ENCODE results near the gene DENND5A.
"Not testable (repeated sequence)": the region's sequence is repeated elsewhere in the genome, so short reads cannot be mapped to it uniquely, and the experiment has no call there.

Gene DENND5A

DNA sequence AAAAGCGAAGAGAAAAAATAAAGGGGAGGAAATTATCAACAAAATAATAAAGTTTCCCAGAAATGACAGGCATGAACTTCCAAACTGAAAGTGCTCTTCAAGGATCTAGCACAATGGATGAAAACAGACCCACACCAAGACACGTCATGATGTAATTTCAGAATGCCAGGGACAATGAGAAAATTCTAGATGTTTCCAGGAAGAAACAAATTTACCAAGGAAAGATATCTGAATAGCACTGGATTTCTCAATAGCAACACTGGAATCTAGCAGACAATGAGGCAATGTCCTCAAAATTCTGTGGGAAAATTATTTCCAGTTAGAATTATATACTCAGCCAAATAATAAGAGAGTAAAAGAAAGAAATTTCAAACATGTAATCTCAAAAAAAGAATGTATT lies 46.0 kb downstream of the DENND5A start:
- no peak for DNase-seq (ENCODE audit: extremely low spot score)
- ChIA-PET POLR2A (no interaction called here), CTCF (interaction anchor here (0.6 kb wide), 1 partner anchor 923 kb away, joined by 3 read pairs; no protein-coding TSS in a partner anchor)
- TF ChIP-seq, protein P1, sequence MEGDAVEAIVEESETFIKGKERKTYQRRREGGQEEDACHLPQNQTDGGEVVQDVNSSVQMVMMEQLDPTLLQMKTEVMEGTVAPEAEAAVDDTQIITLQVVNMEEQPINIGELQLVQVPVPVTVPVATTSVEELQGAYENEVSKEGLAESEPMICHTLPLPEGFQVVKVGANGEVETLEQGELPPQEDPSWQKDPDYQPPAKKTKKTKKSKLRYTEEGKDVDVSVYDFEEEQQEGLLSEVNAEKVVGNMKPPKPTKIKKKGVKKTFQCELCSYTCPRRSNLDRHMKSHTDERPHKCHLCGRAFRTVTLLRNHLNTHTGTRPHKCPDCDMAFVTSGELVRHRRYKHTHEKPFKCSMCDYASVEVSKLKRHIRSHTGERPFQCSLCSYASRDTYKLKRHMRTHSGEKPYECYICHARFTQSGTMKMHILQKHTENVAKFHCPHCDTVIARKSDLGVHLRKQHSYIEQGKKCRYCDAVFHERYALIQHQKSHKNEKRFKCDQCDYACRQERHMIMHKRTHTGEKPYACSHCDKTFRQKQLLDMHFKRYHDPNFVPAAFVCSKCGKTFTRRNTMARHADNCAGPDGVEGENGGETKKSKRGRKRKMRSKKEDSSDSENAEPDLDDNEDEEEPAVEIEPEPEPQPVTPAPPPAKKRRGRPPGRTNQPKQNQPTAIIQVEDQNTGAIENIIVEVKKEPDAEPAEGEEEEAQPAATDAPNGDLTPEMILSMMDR (IDR thresholded peaks at IDR 0.05; ENCODE audit: control extremely low read depth, extremely low read depth, low read depth, missing control alignments), result no peak

DNA sequence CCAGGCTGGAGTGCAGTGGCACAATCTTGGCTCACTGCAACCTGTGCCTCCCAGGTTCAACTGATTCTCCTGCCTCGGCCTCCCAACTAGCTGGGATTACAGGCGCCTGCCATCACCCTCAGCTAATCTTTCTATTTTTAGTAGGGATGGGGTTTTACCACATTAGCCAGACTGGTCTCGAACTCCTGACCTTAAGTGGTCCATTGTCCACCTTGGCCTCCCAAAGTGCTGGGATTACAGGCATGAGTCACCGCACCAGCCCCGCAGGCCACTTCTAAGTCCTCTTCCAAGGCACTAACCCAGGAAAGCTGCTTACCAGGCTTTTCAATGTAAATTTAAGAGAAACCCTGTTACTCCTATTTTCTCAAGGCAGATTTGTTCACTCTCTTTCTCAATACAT lies 50.4 kb downstream of the DENND5A start:
- CTCF ChIA-PET, result interaction anchor here (1.5 to 2.0 kb wide), 2 partner anchors 10 to 19 kb away, joined by 4 to 6 read pairs; no protein-coding TSS in a partner anchor
- no peak for DNase-seq (ENCODE audit: extremely low spot score)

DNA sequence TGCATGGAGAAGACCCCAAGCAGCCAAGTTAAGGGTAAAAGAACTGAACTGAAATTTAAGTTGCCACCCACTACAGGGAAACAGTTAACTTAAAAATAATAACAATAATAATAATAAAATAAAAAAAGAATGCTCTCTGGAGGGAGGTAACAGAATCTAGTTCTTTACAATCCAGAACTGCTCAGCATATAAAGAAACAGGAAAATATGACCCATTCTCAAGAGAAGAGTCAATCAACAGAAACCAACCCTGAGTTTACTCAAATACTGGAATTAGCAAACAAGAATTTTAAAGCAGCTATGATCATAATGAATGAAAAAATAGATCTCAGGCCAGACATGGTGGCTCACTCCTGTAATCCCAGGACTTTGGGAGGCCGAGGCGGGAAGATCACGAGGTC lies 53.8 kb downstream of the DENND5A start:
- TF ChIP-seq, protein P1 (IDR thresholded peaks at IDR 0.05; ENCODE audit: control extremely low read depth, extremely low read depth, low read depth, missing control alignments), result no peak
- CTCF ChIA-PET, result interaction anchor here (1.2 to 2.1 kb wide), 2 partner anchors 11 to 14 kb away, joined by 3 to 6 read pairs; no protein-coding TSS in a partner anchor
- POLR2A ChIA-PET, result no interaction called here
- no peak for DNase-seq (ENCODE audit: extremely low spot score)

More for the DNA sequence above, 50.4 kb downstream of the DENND5A start:
- POLR2A ChIA-PET, result interaction anchor here (0.6 kb wide), 1 partner anchor 150 kb away, joined by 5 read pairs; no protein-coding TSS in a partner anchor
- TF ChIP-seq, protein P1 (IDR thresholded peaks at IDR 0.05; ENCODE audit: control extremely low read depth, extremely low read depth, low read depth, missing control alignments), result no peak

DNA sequence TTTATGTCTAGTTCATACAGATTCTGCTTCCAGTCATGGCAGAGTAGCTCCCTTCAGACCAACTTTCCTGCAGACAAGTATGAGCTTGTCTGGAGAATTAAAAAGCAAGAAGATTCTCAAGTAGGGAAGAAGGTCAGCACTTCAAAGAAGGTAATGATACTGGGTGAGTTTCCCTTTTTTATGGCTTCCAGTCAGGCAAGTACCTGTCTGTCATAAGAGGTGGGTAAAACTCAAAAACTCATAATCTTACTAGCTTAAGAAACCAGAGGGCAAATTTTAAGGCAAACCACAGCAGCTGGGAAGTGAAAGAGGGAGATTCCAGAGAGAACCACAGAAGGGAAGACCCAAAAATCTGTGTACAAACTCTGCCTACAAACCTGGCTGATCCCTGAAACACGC lies 54.2 kb downstream of the DENND5A start:
- POLR2A ChIA-PET, result no interaction called here
- TF ChIP-seq, protein P1 (IDR thresholded peaks at IDR 0.05; ENCODE audit: control extremely low read depth, extremely low read depth, low read depth, missing control alignments), result no peak
- CTCF ChIA-PET, result interaction anchor here (1.3 to 2.5 kb wide), 3 partner anchors 11 to 13 kb away, joined by 3 to 6 read pairs (median 5); no protein-coding TSS in a partner anchor
- no peak for DNase-seq (ENCODE audit: extremely low spot score)

DNA sequence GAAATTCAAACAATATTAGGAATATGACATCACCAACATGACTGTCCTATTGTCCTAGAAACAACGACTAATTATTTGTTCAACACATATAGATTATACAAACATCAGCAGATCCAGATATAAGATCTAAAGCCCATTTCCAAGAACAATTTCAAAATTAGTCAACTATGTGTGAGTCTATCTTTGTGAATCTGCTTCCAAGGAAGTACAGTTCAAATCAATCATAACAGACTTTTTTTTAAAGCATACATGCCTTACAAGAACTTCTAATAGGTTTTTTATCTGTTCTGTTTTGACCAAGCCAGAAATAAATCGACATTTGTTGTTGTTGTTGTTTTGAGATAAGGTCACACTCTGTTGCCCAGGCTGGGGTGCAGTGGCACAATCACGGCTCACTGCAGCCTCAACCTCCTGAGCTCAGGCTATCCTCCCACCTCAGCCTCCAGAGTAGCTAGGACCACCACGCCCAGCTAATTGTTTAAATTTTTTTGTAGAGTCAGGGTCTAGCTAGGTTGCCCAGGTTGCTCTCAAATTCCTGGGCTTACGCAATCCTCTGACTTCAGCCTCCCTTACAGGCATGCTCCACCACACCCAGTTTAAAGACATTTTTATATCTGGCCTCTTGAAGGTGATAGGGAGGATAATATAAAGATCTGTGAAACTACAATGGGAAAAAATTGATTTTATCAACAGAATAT lies 54.8 kb downstream of the DENND5A start:
- no peak for DNase-seq (ENCODE audit: extremely low spot score)
- TF ChIP-seq, protein P1 (IDR thresholded peaks at IDR 0.05; ENCODE audit: control extremely low read depth, extremely low read depth, low read depth, missing control alignments), result no peak
- ChIA-PET POLR2A (no interaction called here), CTCF (interaction anchor here (1.3 to 2.5 kb wide), 5 partner anchors 10 to 195 kb away, joined by 3 to 6 read pairs (median 5); no protein-coding TSS in a partner anchor)

DNA sequence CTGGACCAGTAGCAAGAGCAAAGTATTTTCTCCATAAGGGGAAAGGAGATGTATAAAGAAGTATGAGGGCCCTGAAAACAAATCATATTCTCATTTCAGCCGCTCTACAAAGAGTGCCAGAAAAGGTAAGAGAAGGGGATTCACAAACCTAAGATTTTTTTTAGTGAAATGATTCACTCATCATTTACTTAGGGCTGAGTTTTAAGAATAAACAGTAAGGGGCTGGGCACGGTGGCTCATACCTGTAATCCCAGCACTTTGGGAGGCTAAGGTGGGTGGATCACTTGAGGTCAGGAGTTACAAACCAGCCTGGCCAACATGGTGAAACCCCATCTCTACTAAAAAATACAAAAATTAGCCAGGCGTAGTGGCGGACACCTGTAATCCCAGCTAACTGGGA lies 55.5 kb downstream of the DENND5A start:
- DNase-seq (ENCODE audit: extremely low spot score), result not testable (repeated sequence)
- ChIA-PET CTCF (interaction anchor here (1.0 to 2.5 kb wide), 7 partner anchors 9 to 297 kb away, joined by 3 to 6 read pairs (median 4); no protein-coding TSS in a partner anchor), POLR2A (interaction anchor here (0.6 kb wide), 1 partner anchor 1095 kb away, joined by 4 read pairs; the partner anchor contains the start of gene ADM)

Measured in GM10248 (cell line).